B cell (primary cell): ENCODE measurements around the gene DDX39B.

Source experiments
- CTCF ChIP-seq: fragments of 200-600 bp; IDR thresholded peaks from one replicate; pipeline ENCODE4 v1.8.0; 2022; ENCODE audit warnings: antibody characterized with exemption, mild to moderate bottlenecking
- EZH2 ChIP-seq: IDR thresholded peaks from 2 replicates; pipeline ENCODE4 v1.6.1; 2012; ENCODE audit warnings: borderline replicate concordance, low read depth, mild to moderate bottlenecking, moderate library complexity, low read length; ENCODE audit not compliant: insufficient read depth, poor library complexity, severe bottlenecking

GRCh38 chr6:31535538-31536324, 6.1 kb downstream of the DDX39B start:
- TF ChIP-seq CTCF = no peak
- TF ChIP-seq EZH2 = no peak
